NCI-H1694 treated with DMSO at 0.1 percent for 48 hours (cell line): ENCODE measurements around the gene FXR2.

Experiments used
- DNase-seq: peaks from one replicate; lab custom pipeline; 2025; lab: John Stamatoyannopoulos, UW

The FXR2 gene

DNA sequence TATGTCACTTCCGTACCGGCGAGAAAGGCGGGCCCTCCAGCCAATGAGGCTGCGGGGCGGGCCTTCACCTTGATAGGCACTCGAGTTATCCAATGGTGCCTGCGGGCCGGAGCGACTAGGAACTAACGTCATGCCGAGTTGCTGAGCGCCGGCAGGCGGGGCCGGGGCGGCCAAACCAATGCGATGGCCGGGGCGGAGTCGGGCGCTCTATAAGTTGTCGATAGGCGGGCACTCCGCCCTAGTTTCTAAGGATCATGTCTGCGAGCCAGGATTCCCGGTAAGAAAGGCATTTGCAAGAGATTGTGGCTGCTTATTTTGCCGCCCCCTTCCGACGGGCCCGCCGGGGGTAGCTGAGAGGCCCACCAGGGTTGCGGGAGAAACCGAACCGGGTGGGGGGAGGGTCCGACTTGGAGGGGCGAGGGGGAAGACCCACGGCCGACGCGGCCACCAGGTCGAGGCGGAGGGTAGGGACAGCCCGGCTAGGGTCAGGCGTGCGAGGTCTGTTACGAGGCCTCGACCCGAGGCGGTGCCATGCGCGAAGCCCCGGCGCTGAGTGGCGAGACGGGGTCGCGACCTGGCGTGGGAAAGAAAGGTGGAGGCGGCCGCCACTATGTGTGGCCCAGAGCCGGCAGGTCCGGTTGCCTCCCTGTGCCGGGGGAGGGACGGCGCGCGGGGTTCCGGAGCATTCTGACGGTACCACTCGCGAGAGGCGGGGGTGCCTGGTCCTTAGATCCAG, 41.9 kb downstream of the FXR2 start:
- DNase-seq, result peak; percentile 98

DNA sequence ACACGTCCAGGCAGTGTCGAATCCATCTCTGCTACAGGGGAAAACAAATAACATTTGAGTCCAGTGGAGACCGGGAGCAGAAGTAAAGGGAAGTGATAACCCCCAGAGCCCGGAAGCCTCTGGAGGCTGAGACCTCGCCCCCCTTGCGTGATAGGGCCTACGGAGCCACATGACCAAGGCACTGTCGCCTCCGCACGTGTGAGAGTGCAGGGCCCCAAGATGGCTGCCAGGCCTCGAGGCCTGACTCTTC, 42.4 kb downstream of the FXR2 start:
- no peak for DNase-seq

- DNase-seq, result no peak
Measured at GRCh38 chr17:7570351-7570750, 44.3 kb downstream of the FXR2 start.

DNA sequence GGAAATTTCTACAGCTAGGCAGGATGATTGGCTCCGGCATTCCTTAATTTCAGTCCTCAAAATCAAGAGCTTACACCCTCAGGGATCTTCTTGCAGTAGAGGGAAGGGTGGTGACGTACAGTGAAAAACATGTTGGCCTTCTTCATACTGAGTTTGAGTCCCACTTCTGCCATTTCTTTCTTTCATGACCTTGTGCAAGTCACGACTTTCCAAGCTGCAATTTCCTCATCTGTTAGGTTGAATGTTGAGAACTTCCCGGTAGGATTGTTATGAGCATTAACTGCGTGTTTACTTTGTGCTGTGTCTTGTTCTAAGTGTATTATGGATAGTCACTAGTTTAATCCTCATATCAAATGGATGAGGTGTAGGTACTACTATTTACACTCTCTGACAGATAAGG, 45.1 kb downstream of the FXR2 start:
- no peak for DNase-seq

- DNase-seq, result no peak
Measured at GRCh38 chr17:7563115-7563869, 51.4 kb downstream of the FXR2 start.

- no peak for DNase-seq
Measured at GRCh38 chr17:7562208-7562605, 52.5 kb downstream of the FXR2 start.

- DNase-seq, result peak; percentile 70
Measured at GRCh38 chr17:7561589-7562207, 53.0 kb downstream of the FXR2 start, which contains the start of gene SENP3. Gene SENP3 (plus strand): TSS chr17:7561919. CDS start chr17:7563077, 1,158 bp downstream.

- DNase-seq, result peak; percentile 81
Measured at GRCh38 chr17:7561028-7561575, 53.6 kb downstream of the FXR2 start.

- DNase-seq, result no peak
Measured at GRCh38 chr17:7560172-7561027, 54.3 kb downstream of the FXR2 start.

- DNase-seq, result no peak
Measured at GRCh38 chr17:7559320-7560171, 55.2 kb downstream of the FXR2 start.

GRCh38 chr17:7558544-7559319, 56.0 kb downstream of the FXR2 start, which contains the start of gene TNFSF13:
Gene TNFSF13 (plus strand): TSS chr17:7558750. CDS start chr17:7559040, 290 bp downstream.
- no peak for DNase-seq

- no peak for DNase-seq
Measured at GRCh38 chr17:7557775-7558543, 56.7 kb downstream of the FXR2 start.

DNA sequence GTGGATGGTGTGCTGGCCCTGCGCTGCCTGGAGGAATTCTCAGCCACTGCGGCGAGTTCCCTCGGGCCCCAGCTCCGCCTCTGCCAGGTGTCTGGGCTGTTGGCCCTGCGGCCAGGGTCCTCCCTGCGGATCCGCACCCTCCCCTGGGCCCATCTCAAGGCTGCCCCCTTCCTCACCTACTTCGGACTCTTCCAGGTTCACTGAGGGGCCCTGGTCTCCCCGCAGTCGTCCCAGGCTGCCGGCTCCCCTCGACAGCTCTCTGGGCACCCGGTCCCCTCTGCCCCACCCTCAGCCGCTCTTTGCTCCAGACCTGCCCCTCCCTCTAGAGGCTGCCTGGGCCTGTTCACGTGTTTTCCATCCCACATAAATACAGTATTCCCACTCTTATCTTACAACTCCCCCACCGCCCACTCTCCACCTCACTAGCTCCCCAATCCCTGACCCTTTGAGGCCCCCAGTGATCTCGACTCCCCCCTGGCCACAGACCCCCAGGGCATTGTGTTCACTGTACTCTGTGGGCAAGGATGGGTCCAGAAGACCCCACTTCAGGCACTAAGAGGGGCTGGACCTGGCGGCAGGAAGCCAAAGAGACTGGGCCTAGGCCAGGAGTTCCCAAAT, 57.4 kb downstream of the FXR2 start:
- no peak for DNase-seq

DNA sequence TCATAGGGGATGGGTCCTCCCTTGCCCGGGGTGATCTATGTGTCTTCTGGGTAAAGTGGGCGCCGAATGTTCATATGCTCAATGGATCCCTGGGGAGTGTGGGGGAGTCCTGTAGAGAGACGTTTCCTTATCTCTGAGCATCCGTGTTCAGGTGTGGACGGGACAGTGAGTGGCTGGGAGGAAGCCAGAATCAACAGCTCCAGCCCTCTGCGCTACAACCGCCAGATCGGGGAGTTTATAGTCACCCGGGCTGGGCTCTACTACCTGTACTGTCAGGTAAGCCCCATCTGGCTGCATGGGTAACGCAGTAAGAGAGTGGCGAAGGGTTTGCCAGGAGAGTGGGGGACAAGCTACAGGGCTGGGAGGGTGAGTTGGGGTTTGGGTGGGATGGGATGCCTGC, 58.1 kb downstream of the FXR2 start:
- no peak for DNase-seq

- DNase-seq, result no peak
Measured at GRCh38 chr17:7555320-7555948, 59.3 kb downstream of the FXR2 start.

DNA sequence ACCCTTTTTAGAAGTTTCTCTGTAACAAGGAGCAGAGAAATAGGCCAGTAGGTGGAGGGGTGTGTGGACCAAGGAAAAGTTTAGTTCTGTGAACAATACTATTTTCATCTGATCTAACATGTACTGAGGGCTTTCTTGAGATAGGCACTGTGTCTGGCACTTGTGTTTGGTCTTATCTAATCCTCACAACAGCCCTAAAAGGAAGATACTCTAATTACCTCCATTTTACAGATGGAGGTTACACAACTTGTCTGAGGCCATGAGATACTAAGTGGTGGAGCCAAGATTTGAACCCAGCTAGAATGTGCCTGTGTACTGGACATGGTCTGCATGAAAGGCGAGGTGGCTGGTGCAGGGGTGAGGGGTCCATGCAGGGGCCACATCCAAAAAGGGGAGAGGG, 61.3 kb downstream of the FXR2 start:
- DNase-seq, result no peak

DNA sequence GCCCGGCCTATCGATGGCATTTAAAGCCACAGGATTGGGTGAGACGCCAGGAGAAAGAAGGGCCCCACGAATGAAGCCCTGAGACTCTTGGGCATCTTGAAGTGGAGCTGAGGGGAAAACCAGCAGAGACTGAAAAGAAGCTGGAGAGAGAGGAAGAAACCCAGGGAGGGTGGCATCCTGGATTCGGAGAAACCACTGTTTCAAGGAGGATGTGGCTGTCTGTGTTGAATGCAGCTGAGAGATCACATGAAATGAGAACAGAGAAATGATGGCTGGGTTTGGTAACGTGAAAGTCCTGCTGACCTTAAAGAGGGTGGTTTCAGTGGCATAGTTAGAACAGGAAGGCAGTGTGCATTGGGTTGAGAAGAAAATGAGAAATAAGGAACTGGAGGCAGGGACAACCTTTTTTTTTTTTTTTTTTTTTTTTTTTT, 62.1 kb downstream of the FXR2 start:
- no peak for DNase-seq

DNA sequence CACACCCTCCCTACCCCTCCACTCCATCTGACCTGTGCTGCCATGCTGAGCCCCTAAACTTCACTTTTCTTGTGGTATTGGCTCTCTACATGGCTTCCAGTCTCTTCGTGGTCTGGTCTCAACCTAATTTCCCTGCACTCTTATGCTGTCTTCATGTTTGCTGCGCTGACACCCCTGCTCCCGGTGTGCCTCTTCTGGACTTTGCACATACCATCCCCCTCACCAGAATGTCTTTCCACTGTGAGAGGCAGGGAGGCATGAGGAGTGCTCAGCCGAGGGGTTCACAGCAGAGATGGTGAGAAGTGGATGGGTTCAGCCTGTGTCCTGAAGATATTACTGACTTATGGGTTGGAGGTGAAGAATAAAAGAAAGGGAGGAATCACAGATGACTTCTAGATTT, 63.3 kb downstream of the FXR2 start:
- DNase-seq, result no peak
